ENCODE data around the gene JPT2. TPM values are rescaled to one million over a fixed set of nuclear protein-coding genes. Genes with fewer than 3 reads are reported as not detected.

The JPT2 gene
- total RNA-seq, 1 donor from 2014 or later: 72.9 TPM

GRCh38 chr16:1657841-1658240, 20.2 kb upstream of the JPT2 start:
- Mint-ChIP-seq H3K36me3 (ENCODE audit: unreplicated experiment) (no peaks in the 10 kb centered on the region), H3K27me3 (ENCODE audit: unreplicated experiment) (peaks cover 7% of the 10 kb centered on the region), H3K27ac (ENCODE audit: unreplicated experiment) (no peak overlapping the region), H3K9me3 (ENCODE audit: unreplicated experiment) (peaks cover 7% of the 10 kb centered on the region), H3K4me3 (ENCODE audit: unreplicated experiment) (no peak overlapping the region), H3K4me1 (ENCODE audit: low read depth, unreplicated experiment) (peaks cover 2% of the 10 kb centered on the region)
- DNase-seq: no peak
- TF ChIP-seq CTCF (IDR thresholded peaks at IDR 0.05; ENCODE audit: partially characterized antibody, unreplicated experiment): no peak

DNA sequence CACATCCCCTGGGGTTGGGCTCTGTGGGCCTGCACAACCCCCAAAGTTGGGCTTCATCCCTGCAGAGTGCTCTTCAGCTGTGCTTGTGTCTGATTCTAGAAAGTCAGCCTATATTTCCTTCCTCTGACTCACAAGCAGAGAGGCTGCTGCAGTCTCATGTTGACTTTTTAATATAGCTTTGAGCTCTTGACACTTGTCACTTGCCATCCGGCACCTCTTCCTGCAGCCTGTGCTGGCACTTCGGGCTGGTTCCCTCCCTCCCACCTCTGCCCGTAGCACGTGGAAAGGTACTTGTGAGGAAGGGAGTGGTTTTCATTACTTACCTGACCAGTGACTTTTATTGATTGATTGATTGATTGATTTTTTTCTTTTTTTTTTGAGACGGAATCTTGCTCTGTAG, 19.0 kb upstream of the JPT2 start:
- DNase-seq: no peak
- peaks cover 2% of the 10 kb centered on the region for H3K4me1 Mint-ChIP-seq (ENCODE audit: low read depth, unreplicated experiment)
- H3K36me3 Mint-ChIP-seq (ENCODE audit: unreplicated experiment): no peaks in the 10 kb centered on the region
- peaks cover 7% of the 10 kb centered on the region for H3K27me3 Mint-ChIP-seq (ENCODE audit: unreplicated experiment)
- no peak for TF ChIP-seq CTCF (IDR thresholded peaks at IDR 0.05; ENCODE audit: partially characterized antibody, unreplicated experiment)
- no peak overlapping the region for H3K27ac Mint-ChIP-seq (ENCODE audit: unreplicated experiment)
- H3K9me3 Mint-ChIP-seq (ENCODE audit: unreplicated experiment): peaks cover 7% of the 10 kb centered on the region
- H3K4me3 Mint-ChIP-seq (ENCODE audit: unreplicated experiment): no peak overlapping the region

DNA sequence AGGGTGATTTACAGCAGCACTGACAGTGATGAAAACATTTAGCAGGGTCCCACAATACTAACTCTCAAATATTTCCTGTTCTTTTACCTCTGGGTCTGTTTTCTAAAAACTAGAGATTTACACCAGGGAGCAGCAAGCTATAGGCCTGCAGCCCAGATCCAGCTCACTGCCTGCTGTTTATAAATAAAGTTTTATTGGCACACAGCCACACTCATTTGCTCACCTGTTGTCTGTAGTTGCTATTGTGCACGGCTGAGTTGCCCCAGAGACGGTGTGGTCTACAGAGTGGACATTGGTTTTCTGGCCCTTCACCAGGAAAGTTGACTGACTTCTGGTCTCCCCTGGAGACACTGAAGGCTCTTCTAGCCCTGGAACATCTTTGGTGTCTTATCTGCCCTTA, 16.3 kb upstream of the JPT2 start:
- DNase-seq: no peak
- Mint-ChIP-seq H3K27me3 (ENCODE audit: unreplicated experiment) (peaks cover 7% of the 10 kb centered on the region), H3K4me3 (ENCODE audit: unreplicated experiment) (no peak overlapping the region)

GRCh38 chr16:1662543-1662942, 15.5 kb upstream of the JPT2 start:
- no peak overlapping the region for H3K4me3 Mint-ChIP-seq (ENCODE audit: unreplicated experiment)

More for the DNA sequence above, 16.3 kb upstream of the JPT2 start:
- no peak overlapping the region for H3K27ac Mint-ChIP-seq (ENCODE audit: unreplicated experiment)
- no peak for TF ChIP-seq CTCF (IDR thresholded peaks at IDR 0.05; ENCODE audit: partially characterized antibody, unreplicated experiment)
- peaks cover 5% of the 10 kb centered on the region for H3K9me3 Mint-ChIP-seq (ENCODE audit: unreplicated experiment)
- H3K36me3 Mint-ChIP-seq (ENCODE audit: unreplicated experiment): no peaks in the 10 kb centered on the region
- peaks cover 2% of the 10 kb centered on the region for H3K4me1 Mint-ChIP-seq (ENCODE audit: low read depth, unreplicated experiment)

DNA sequence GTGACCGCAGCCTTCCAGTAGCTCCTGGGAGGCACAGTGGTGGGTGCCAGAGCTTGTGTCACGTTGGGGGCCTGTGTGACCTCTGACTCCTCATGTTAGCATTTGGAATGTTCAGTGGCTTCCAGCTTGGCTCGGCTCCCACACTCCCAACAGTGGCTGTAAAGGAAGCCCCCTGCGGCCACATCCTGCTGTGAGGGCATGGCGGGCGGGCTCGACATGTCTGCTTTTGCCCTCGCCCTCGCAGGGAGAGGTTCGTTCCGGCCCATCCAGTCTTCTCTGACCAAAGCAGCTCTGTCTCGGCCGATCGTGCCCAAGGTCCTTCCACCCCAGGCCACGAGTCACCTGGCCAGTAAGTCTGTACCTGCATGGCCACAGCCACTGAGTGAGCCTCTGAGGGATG, 12.2 kb upstream of the JPT2 start:
- no peaks in the 10 kb centered on the region for H3K4me1 Mint-ChIP-seq (ENCODE audit: low read depth, unreplicated experiment)
- H3K36me3 Mint-ChIP-seq (ENCODE audit: unreplicated experiment): no peaks in the 10 kb centered on the region
- H3K4me3 Mint-ChIP-seq (ENCODE audit: unreplicated experiment): no peak overlapping the region
- H3K27ac Mint-ChIP-seq (ENCODE audit: unreplicated experiment): no peak overlapping the region
- H3K9me3 Mint-ChIP-seq (ENCODE audit: unreplicated experiment): peaks cover 4% of the 10 kb centered on the region
- H3K27me3 Mint-ChIP-seq (ENCODE audit: unreplicated experiment): peaks cover 2% of the 10 kb centered on the region
- TF ChIP-seq CTCF (IDR thresholded peaks at IDR 0.05; ENCODE audit: partially characterized antibody, unreplicated experiment): no peak
- DNase-seq: no peak

More at GRCh38 chr16:1662543-1662942, 15.5 kb upstream of the JPT2 start:
- Mint-ChIP-seq H3K36me3 (ENCODE audit: unreplicated experiment) (no peaks in the 10 kb centered on the region), H3K27ac (ENCODE audit: unreplicated experiment) (no peak overlapping the region), H3K9me3 (ENCODE audit: unreplicated experiment) (peaks cover 5% of the 10 kb centered on the region), H3K4me1 (ENCODE audit: low read depth, unreplicated experiment) (no peaks in the 10 kb centered on the region), H3K27me3 (ENCODE audit: unreplicated experiment) (peaks cover 6% of the 10 kb centered on the region)
- no peak for TF ChIP-seq CTCF (IDR thresholded peaks at IDR 0.05; ENCODE audit: partially characterized antibody, unreplicated experiment)
- no peak for DNase-seq

All from glutamatergic neuron (in vitro differentiated cells).